ENCODE measurements around the gene CDHR2.

CDHR2 gene

DNA sequence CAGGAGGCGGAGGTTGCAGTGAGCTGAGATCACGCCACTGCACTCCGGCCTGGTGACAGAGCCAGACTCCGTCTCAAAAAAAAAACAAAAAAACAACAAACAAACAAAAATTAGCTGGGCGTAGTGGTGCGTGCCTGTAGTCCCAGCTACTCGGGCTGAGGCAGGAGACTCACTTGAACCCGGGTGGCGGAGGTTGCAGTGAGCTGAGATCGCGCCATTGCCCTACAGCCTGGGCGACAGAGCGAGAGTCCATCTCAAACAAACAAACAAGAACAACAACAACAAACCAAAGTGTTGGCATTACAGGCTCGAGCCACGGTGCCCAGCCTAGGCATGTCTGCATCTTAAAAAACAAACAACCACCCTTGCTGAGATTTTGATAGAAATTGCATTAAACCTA lies 24.2 kb upstream of the CDHR2 start:
- Mint-ChIP-seq H3K27ac (no peak overlapping the region), H3K4me3 (no peak overlapping the region), H3K9me3 (no peaks in the 10 kb centered on the region), H3K27me3 (no peaks in the 10 kb centered on the region), H3K4me1 (ENCODE audit: low read depth) (peaks cover 14% of the 10 kb centered on the region), H3K36me3 (ENCODE audit: low read depth) (peaks cover 35% of the 10 kb centered on the region)
- intact Hi-C loops (cut with micrococcal nuclease), result no loop called here

DNA sequence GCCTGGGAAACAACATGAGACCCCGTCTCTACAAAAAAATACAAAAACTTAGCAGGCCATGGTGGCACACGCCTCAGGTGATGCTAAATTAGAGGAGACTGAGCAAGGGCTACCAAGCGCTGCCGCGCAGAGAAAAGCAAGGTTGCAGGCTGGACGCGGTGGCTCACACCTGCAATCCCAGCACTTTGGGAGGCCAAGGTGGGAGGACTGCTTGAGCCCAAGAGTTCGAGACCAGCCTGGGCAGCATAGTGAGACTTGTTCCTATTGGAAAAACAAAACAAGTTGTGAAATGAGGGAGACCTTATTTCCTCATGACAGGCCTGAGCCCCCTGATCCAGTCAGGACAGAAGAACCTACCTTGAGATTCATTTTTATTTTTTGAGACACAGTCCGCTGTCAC lies 23.5 kb upstream of the CDHR2 start:
- Mint-ChIP-seq H3K4me1 (ENCODE audit: low read depth) (peaks cover 15% of the 10 kb centered on the region), H3K36me3 (ENCODE audit: low read depth) (peaks cover 42% of the 10 kb centered on the region), H3K9me3 (no peaks in the 10 kb centered on the region), H3K27ac (no peak overlapping the region), H3K27me3 (no peaks in the 10 kb centered on the region), H3K4me3 (no peak overlapping the region)
- intact Hi-C loops (cut with micrococcal nuclease), result no loop called here

DNA sequence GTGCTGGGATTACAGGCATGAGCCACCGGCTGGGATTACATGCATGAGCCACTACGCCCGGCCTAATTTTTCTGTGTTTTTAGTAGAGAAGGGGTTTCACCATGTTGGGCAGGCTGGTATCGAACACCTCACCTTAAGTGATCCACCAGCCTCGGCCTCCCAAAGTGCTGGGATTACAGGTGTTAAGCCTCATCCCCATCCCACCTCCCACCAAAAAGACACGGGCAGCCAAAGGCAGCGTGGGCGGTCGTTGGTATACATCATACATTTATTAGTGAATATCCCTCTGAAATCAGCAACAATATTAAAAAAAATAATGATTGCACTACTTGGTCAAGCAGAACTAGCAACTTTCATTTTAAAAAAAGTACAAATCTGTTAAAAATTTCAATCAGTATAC lies 22.7 kb upstream of the CDHR2 start:
- Mint-ChIP-seq H3K27me3 (no peaks in the 10 kb centered on the region), H3K4me1 (ENCODE audit: low read depth) (peaks cover 21% of the 10 kb centered on the region), H3K27ac (no peak overlapping the region), H3K36me3 (ENCODE audit: low read depth) (peaks cover 50% of the 10 kb centered on the region), H3K9me3 (no peaks in the 10 kb centered on the region), H3K4me3 (no peak overlapping the region)
- intact Hi-C loops (cut with micrococcal nuclease), result no loop called here

DNA sequence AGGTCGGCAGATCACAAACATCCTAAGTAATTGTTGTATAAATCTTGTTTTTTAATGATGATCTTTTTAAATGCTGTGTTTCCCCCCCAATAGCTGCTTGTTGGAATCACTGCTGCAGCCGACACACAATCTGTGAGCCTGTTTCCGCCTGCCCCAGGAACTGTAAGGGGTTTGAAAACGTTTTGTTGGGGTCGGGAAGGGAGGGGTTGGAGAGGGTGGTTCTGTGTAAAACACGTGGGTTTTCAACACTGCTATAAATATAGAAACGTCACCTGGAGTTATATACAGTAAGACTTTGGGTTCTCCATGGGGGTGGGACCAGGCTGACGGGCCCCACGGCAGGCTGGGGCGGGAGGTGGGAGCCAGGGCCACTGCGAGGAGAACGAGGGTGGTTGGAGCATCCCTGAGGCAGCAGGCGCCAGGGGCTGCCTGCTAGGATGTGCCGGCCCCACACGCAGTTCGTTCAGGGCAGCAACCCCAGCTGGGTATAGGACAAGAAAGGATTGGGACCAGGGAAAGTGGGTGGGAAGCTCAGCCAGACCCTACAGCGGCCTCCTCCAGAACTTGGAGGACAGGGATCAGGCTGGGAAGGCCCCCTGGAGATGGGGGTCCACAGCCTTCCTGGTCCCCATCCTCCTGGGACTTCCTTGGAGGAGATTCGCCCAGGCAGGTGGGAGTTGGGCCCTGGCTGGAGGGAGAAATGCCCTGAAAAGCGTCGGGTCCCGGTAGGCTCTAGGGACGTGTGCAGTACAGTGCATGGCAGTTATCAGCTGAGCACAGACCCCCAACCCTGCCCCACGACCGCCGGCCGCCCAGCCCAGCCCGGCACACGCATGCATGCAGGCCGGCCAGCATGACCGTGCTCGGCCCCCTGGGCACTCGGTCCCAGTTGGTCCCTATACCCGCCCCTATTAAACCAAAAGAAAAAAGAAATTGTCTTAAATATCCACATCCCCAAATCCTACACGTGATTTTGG lies 21.6 kb upstream of the CDHR2 start:
- Mint-ChIP-seq H3K36me3 (ENCODE audit: low read depth) (peaks cover 58% of the 10 kb centered on the region), H3K27ac (no peak overlapping the region), H3K27me3 (no peaks in the 10 kb centered on the region), H3K9me3 (no peaks in the 10 kb centered on the region), H3K4me1 (ENCODE audit: low read depth) (peaks cover 26% of the 10 kb centered on the region), H3K4me3 (no peak overlapping the region)
- intact Hi-C loops (cut with micrococcal nuclease), result no loop called here

DNA sequence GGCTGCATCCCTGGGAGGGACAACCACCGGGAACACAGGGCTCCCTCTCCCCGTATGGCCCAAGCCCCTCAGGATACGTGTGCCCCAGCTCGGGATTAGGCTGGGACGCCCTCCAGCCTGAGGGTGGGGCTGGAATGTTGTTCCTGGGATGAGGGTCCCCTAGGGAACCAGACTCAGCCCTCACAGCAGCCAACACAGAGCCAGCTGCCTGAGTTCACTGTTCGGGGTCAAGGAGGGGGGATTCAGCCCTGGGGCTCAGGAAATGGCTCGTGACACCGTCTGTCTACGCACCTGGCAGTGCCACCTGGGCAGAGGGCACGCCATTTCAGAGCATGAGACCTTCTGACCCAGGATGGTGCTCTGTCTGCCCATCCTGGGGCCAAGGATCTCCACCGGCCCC lies 20.8 kb upstream of the CDHR2 start:
- Mint-ChIP-seq H3K4me1 (ENCODE audit: low read depth) (peaks cover 29% of the 10 kb centered on the region), H3K9me3 (no peaks in the 10 kb centered on the region), H3K4me3 (no peak overlapping the region), H3K36me3 (ENCODE audit: low read depth) (peaks cover 65% of the 10 kb centered on the region), H3K27me3 (no peaks in the 10 kb centered on the region), H3K27ac (no peak overlapping the region)
- intact Hi-C loops (cut with micrococcal nuclease), result no loop called here

DNA sequence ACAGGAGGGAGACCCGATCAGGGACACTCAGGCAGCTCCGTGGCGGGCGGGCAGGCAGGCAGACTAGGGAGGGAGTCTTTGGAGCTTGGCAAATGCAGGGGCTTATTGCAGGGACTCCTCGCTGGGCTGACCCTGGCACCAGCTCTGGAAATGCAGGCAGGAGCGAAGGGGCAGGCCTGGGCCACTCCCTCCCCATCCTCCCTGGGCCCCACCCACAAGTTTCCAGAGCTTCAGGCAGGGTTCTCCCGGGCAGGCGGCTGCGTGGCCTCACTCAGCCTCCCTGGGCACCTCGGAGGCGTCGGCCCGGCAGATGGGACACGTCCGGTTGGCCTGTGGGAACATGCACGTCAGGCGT lies 20.4 kb upstream of the CDHR2 start:
- no peaks in the 10 kb centered on the region for H3K9me3 Mint-ChIP-seq
- H3K36me3 Mint-ChIP-seq (ENCODE audit: low read depth), result peaks cover 68% of the 10 kb centered on the region
- H3K27me3 Mint-ChIP-seq, result no peaks in the 10 kb centered on the region
- no peak overlapping the region for H3K4me3 Mint-ChIP-seq
- intact Hi-C loops (cut with micrococcal nuclease), result no loop called here
- H3K27ac Mint-ChIP-seq, result no peak overlapping the region
- peaks cover 29% of the 10 kb centered on the region for H3K4me1 Mint-ChIP-seq (ENCODE audit: low read depth)

DNA sequence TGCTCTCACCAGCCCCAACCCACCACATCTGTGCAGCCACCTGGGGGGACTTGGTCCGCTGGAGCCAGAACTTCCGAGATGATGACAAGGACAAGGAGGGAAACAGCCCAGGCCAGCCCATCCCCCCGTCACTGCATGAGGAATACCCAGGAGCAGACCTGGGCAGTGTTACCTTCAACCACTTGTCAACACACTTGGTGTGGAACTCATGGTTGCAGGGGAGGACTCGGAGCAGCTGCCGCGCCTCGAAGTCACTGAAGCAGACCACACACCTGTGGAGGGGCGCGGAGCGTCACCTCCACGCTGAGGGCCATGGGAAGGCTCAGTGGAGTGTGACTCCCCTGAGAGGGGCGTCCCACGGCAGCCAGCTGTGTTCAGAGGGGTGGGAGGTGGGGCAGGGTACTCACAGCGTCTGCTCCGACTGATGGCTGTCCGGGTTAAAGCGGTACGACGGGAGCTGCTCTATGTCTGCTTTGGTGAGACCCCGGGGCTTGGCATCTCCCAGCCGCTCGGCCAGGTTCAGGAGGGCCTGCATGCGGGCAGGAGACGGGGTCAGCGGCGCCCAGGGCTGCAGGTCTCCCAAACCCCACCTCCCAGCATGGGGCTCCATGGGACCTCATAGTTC lies 19.9 kb upstream of the CDHR2 start:
- Mint-ChIP-seq H3K36me3 (ENCODE audit: low read depth) (peaks cover 71% of the 10 kb centered on the region), H3K4me1 (ENCODE audit: low read depth) (peaks cover 33% of the 10 kb centered on the region), H3K27ac (no peak overlapping the region), H3K9me3 (no peaks in the 10 kb centered on the region), H3K4me3 (no peak overlapping the region), H3K27me3 (no peaks in the 10 kb centered on the region)
- intact Hi-C loops (cut with micrococcal nuclease), result no loop called here

DNA sequence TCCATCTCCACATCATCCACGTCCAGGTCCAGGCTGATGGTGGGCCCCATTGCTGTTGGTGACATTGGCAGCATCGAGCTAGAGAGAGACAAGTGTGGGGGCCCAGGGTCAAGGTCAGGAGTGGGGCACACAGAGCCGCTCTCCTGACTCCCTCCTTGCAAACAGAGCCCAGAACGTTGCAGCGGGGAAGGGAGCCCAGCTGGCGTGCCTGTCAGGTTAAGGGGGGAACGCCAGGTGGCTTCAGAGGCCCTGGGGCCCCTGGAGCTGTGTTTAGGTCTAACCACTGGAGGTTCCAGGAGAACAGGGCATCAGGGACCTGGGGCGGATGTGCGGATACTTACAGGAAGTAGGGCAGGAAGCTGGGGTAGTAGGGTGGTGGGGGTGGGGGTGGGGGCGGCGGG lies 19.4 kb upstream of the CDHR2 start:
- Mint-ChIP-seq H3K4me1 (ENCODE audit: low read depth) (peaks cover 38% of the 10 kb centered on the region), H3K36me3 (ENCODE audit: low read depth) (peaks cover 76% of the 10 kb centered on the region), H3K27me3 (no peaks in the 10 kb centered on the region), H3K9me3 (no peaks in the 10 kb centered on the region), H3K27ac (no peak overlapping the region), H3K4me3 (no peak overlapping the region)
- intact Hi-C loops (cut with micrococcal nuclease), result loop anchor here (10.0 kb wide), 2 partner anchors 115 to 145 kb away; partner anchors contain the start of genes CLTB, HIGD2A and NOP16

DNA sequence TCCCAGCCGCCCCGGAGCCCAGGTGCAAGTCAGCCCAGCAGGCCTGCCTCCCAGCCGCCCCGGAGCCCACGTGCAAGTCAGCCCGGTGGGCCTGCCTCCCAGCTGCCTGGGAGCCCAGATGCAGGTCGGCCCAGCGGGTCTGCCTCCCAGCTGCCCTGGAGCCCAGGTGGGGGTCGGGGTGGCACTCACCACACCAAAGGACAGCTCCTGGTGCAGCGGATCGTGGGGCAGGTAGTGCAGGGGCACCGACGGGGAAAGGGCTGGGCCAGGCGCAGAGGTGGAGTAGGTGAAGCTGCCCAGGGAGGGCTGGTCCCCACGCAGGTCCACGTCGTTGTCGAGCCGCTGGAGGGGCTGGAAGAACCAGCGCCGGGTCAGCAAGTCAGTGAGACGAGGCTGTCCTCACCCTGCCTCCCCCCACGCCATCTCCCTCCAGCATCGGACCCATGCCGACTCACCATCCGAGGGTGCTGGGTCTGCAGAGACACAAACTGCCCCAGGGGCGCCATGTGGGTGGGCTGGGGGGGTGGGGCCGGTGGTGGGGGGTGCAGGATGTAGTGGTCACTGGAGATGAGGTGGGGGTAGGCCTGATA lies 18.7 kb upstream of the CDHR2 start:
- Mint-ChIP-seq H3K36me3 (ENCODE audit: low read depth) (peaks cover 83% of the 10 kb centered on the region), H3K4me1 (ENCODE audit: low read depth) (peaks cover 44% of the 10 kb centered on the region), H3K4me3 (no peak overlapping the region), H3K27ac (no peak overlapping the region), H3K9me3 (no peaks in the 10 kb centered on the region), H3K27me3 (no peaks in the 10 kb centered on the region)
- intact Hi-C loops (cut with micrococcal nuclease), result loop anchor here (10.0 kb wide), 2 partner anchors 116 to 146 kb away; partner anchors contain the start of genes CLTB, HIGD2A and NOP16

DNA sequence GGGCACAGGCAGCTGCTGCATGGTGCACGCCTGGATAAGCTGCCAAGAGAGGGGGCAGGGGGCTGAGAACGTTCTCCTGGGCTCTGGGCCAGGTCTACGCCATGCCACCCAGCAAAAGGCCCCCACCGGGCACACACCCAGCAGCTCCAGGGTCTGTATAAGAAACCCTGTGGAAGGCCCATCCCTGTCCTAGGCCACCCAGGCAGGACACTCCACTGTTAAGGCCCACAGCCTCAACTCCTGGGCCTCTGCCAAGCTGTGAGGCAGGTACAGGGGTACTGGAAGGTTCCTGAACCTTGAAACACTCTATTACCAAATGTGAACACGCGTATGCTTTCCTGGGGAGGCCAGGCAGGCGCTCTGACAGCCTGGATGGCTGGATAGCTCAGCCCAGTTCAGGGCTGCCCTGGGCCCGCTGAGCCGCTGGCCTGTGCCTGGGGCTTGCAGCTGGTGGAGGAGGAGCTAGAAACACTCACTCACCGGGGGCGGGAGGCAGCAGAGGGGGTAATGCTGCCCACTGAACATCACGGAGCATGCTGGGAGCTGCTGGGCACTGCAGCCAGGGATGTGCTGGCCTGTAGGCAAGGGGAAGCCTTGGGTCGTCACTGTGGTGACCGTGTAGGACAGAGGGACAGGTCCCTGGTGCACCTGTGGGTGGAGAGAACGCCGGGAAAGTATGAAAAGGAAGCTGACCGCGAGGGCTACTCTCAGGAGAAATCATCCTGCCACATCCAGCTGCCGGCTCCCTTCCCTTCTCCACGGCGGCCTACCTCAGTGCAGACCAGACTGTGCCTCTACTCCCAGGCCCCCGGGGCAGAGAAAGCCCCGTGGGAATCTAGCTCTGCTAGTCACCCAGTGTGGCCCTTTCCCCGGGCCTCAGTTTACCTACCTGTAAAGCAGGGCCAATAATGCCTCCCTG lies 17.9 kb upstream of the CDHR2 start:
- Mint-ChIP-seq H3K4me1 (ENCODE audit: low read depth) (peaks cover 44% of the 10 kb centered on the region), H3K9me3 (no peaks in the 10 kb centered on the region), H3K27me3 (no peaks in the 10 kb centered on the region), H3K4me3 (no peak overlapping the region), H3K36me3 (ENCODE audit: low read depth) (peaks cover 90% of the 10 kb centered on the region), H3K27ac (no peak overlapping the region)
- intact Hi-C loops (cut with micrococcal nuclease), result loop anchor here (10.0 kb wide), 2 partner anchors 116 to 146 kb away; partner anchors contain the start of genes CLTB, HIGD2A and NOP16

DNA sequence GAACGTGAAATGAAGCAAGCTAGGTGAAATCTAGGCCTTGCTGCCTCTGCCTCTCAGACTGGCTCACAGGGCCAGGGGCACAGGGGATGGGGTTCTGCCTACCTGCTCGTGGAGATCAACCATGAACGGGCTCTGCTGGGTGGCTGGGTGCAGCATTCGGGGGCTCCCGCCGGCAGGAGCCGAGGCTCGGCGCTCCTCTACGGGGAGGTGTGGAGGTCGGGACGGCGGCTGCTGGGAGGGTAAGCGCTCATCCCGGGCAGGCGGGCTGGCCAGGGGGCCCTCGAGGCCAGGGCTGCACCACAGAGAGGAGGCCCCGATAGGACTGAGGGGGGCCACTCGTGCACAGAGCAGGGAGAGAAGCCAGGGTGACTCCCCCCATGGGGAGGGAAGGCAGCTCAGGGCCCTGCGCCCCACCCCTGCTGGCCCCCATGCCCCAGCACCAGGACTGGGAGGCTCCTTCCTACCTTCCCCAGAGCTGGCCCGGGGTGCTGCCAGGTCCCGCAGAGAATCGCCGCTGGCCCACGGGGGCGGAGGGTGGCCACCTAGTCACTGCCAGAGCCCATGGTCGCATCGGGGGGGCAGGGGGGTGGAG lies 17.1 kb upstream of the CDHR2 start:
- intact Hi-C loops (cut with micrococcal nuclease), result loop anchor here (10.0 kb wide), 2 partner anchors 117 to 147 kb away; partner anchors contain the start of genes CLTB, HIGD2A and NOP16
- Mint-ChIP-seq H3K27me3 (no peaks in the 10 kb centered on the region), H3K4me3 (no peak overlapping the region), H3K9me3 (no peaks in the 10 kb centered on the region), H3K4me1 (ENCODE audit: low read depth) (peaks cover 44% of the 10 kb centered on the region), H3K27ac (no peak overlapping the region), H3K36me3 (ENCODE audit: low read depth) (peaks cover 93% of the 10 kb centered on the region)

DNA sequence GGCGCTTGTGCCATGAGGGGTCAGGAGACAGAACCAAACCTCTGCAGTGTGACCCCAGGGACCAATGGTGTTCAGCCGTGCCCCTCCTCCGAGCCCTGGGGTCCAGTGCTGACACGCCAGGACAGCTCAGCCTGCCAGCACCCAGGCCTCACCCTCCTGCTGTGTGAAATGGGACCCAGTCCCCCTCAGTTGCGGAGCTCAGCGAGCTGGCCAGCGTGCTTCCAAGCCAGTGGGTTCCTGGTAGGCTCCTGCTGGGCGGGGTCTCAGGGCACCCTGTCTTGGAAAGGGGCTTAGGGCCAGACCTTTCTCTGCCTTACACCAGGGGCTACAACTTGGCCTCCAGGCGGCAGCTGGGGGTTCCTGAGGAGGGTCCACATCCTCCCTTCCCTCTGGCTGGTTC lies 16.3 kb upstream of the CDHR2 start:
- intact Hi-C loops (cut with micrococcal nuclease), result loop anchor here (10.0 kb wide), 2 partner anchors 118 to 148 kb away; partner anchors contain the start of genes CLTB, HIGD2A and NOP16
- Mint-ChIP-seq H3K36me3 (ENCODE audit: low read depth) (peaks cover 93% of the 10 kb centered on the region), H3K27ac (peak overlapping the region; percentile 96), H3K9me3 (no peaks in the 10 kb centered on the region), H3K4me3 (peak overlapping the region; percentile 94), H3K4me1 (ENCODE audit: low read depth) (peaks cover 44% of the 10 kb centered on the region), H3K27me3 (no peaks in the 10 kb centered on the region)

DNA sequence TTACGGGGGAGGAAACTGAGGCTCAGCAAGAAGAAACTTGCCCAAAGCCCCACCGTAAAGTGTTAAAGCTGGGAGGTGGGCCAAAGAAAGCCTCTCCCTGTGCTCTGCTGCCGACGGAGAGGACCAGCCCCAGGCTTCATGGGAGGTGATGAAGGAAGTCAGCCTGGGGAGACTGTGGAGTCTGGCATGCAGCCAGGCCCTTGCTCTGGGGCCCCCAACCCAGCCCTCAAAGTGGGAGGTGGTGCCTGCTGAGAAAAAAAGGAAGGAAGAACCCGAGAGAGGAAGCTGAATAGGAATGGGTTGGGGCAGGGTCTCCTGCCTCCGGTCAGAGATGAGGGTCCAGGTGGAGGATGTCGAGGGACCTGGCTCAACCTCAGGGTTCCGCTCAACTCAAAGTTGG lies 15.8 kb upstream of the CDHR2 start:
- peak overlapping the region; percentile 96 for H3K27ac Mint-ChIP-seq
- intact Hi-C loops (cut with micrococcal nuclease), result loop anchor here (10.0 kb wide), 2 partner anchors 119 to 149 kb away; partner anchors contain the start of genes CLTB, HIGD2A and NOP16
- peaks cover 87% of the 10 kb centered on the region for H3K36me3 Mint-ChIP-seq (ENCODE audit: low read depth)
- H3K4me1 Mint-ChIP-seq (ENCODE audit: low read depth), result peaks cover 50% of the 10 kb centered on the region
- H3K27me3 Mint-ChIP-seq, result no peaks in the 10 kb centered on the region
- H3K4me3 Mint-ChIP-seq, result peak overlapping the region; percentile 94
- H3K9me3 Mint-ChIP-seq, result no peaks in the 10 kb centered on the region

Data from dendritic cell treated with granulocyte-macrophage colony-stimulating factor and Interleukin-4, amounts not matched to agents 40 ng/mL and 50 ng/mL, for 4 days (primary cell).